ENCODE measurements around the gene TCF12.

Gene TCF12

GRCh38 chr15:57335719-57336118 is 417.3 kb downstream of the TCF12 start:
- TF ChIP-seq EZH2 (IDR thresholded peaks at IDR 0.05; ENCODE audit: borderline replicate concordance, low read length) (no peak), CTCF (IDR thresholded peaks at IDR 0.05; ENCODE audit: low read length) (no peak)
- Histone ChIP-seq H3K4me3 (ENCODE audit: low read depth, low read length, poor library complexity, severe bottlenecking) (no peak overlapping the region), H4K20me1 (ENCODE audit: insufficient read depth, low read length) (no peaks in the 10 kb centered on the region), H3K27ac (ENCODE audit: low read depth, low read length, poor library complexity, severe bottlenecking) (no peak overlapping the region), H3F3A (ENCODE audit: insufficient read depth, low read length) (no peaks in the 10 kb centered on the region), H3K27me3 (ENCODE audit: insufficient read depth, low read length) (no peaks in the 10 kb centered on the region), H3K4me2 (ENCODE audit: low read length) (no peak overlapping the region), H2AFZ (ENCODE audit: low read length) (no peak overlapping the region), H3K36me3 (ENCODE audit: insufficient read depth, low read length) (no peaks in the 10 kb centered on the region), H3K9me2 (ENCODE audit: low read depth, low read length) (no peaks in the 10 kb centered on the region), H3K9ac (ENCODE audit: low read length) (no peak overlapping the region), H3K4me1 (ENCODE audit: insufficient read depth, low read length, severe bottlenecking) (no peaks in the 10 kb centered on the region), H3K79me2 (ENCODE audit: insufficient read depth, low read length) (no peaks in the 10 kb centered on the region), H3K9me3 (ENCODE audit: low read length) (no peaks in the 10 kb centered on the region)

GRCh38 chr15:57337868-57338411 is 419.5 kb downstream of the TCF12 start:
- Histone ChIP-seq H3K9ac (ENCODE audit: low read length) (no peak overlapping the region), H3K36me3 (ENCODE audit: insufficient read depth, low read length) (no peaks in the 10 kb centered on the region), H3K4me3 (ENCODE audit: low read depth, low read length, poor library complexity, severe bottlenecking) (no peak overlapping the region), H2AFZ (ENCODE audit: low read length) (no peak overlapping the region), H3K27me3 (ENCODE audit: insufficient read depth, low read length) (no peaks in the 10 kb centered on the region), H4K20me1 (ENCODE audit: insufficient read depth, low read length) (no peaks in the 10 kb centered on the region), H3K4me1 (ENCODE audit: insufficient read depth, low read length, severe bottlenecking) (no peaks in the 10 kb centered on the region), H3K4me2 (ENCODE audit: low read length) (no peak overlapping the region), H3K27ac (ENCODE audit: low read depth, low read length, poor library complexity, severe bottlenecking) (no peak overlapping the region), H3F3A (ENCODE audit: insufficient read depth, low read length) (no peaks in the 10 kb centered on the region), H3K9me2 (ENCODE audit: low read depth, low read length) (no peaks in the 10 kb centered on the region), H3K79me2 (ENCODE audit: insufficient read depth, low read length) (no peaks in the 10 kb centered on the region), H3K9me3 (ENCODE audit: low read length) (no peaks in the 10 kb centered on the region)
- no peak for TF ChIP-seq CTCF (IDR thresholded peaks at IDR 0.05; ENCODE audit: low read length)
- no peak for TF ChIP-seq EZH2 (IDR thresholded peaks at IDR 0.05; ENCODE audit: borderline replicate concordance, low read length)

- no peak overlapping the region for H3K27ac ChIP-seq (ENCODE audit: low read depth, low read length, poor library complexity, severe bottlenecking)
- no peaks in the 10 kb centered on the region for H3K79me2 ChIP-seq (ENCODE audit: insufficient read depth, low read length)
- no peaks in the 10 kb centered on the region for H4K20me1 ChIP-seq (ENCODE audit: insufficient read depth, low read length)
- H3K27me3 ChIP-seq (ENCODE audit: insufficient read depth, low read length), result no peaks in the 10 kb centered on the region
- H3K9me2 ChIP-seq (ENCODE audit: low read depth, low read length), result no peaks in the 10 kb centered on the region
- no peak overlapping the region for H3K4me3 ChIP-seq (ENCODE audit: low read depth, low read length, poor library complexity, severe bottlenecking)
- no peak overlapping the region for H2AFZ ChIP-seq (ENCODE audit: low read length)
- TF ChIP-seq EZH2 (IDR thresholded peaks at IDR 0.05; ENCODE audit: borderline replicate concordance, low read length) (no peak), CTCF (IDR thresholded peaks at IDR 0.05; ENCODE audit: low read length) (no peak)
- no peaks in the 10 kb centered on the region for H3K4me1 ChIP-seq (ENCODE audit: insufficient read depth, low read length, severe bottlenecking)
- H3K36me3 ChIP-seq (ENCODE audit: insufficient read depth, low read length), result no peaks in the 10 kb centered on the region
- H3K9me3 ChIP-seq (ENCODE audit: low read length), result no peaks in the 10 kb centered on the region
- H3K9ac ChIP-seq (ENCODE audit: low read length), result no peak overlapping the region
- no peak overlapping the region for H3K4me2 ChIP-seq (ENCODE audit: low read length)
- no peaks in the 10 kb centered on the region for H3F3A ChIP-seq (ENCODE audit: insufficient read depth, low read length)
These were observed 420.9 kb downstream of the TCF12 start for GRCh38 chr15:57339321-57339720.
